Activated CD4-positive, alpha-beta T cell treated with anti-CD3 and anti-CD28 coated beads for 36 hours (primary cell): ENCODE results near the gene PTTG1. TPM values are rescaled to one million over a fixed set of nuclear protein-coding genes. Genes with fewer than 3 reads are reported as not detected.

Source experiments
- ATAC-seq: fragments of 200-7000 bp; cut with Tn5 transposase; one replicate; pipeline ENCODE4 v1.10.0; 2021; ENCODE audit warnings: mild to moderate bottlenecking, moderate library complexity
- CTCF ChIA-PET: fragments of 350-600 bp; sonication (Branson Sonifier 250); formaldehyde crosslinking; loops from one replicate; lab custom pipeline; 2021; ENCODE audit warnings: antibody characterized with exemption; lab: Charles Lee
- POLR2A ChIA-PET: fragments of 350-600 bp; sonication (Branson Sonifier 250); formaldehyde crosslinking; loops from one replicate; lab custom pipeline; 2021; ENCODE audit warnings: antibody characterized with exemption, inconsistent platforms; lab: Charles Lee
- DNase-seq: peaks from one replicate; pipeline ENCODE4 v3.0.0-alpha.2; 2020
- H3K27ac Mint-ChIP-seq: one replicate; pipeline ENCODE4 v1.8.0; 2021; ENCODE audit warnings: mixed read lengths
- H3K27me3 Mint-ChIP-seq: one replicate; pipeline ENCODE4 v1.8.0; 2021; ENCODE audit warnings: mixed read lengths
- H3K36me3 Mint-ChIP-seq: one replicate; pipeline ENCODE4 v1.8.0; 2021; ENCODE audit warnings: low read depth, mixed read lengths
- H3K4me1 Mint-ChIP-seq: one replicate; pipeline ENCODE4 v1.8.0; 2021; ENCODE audit warnings: mixed read lengths
- H3K4me3 Mint-ChIP-seq: one replicate; pipeline ENCODE4 v1.8.0; 2021; ENCODE audit warnings: mild to moderate bottlenecking, moderate library complexity, mixed read lengths
- H3K9me3 Mint-ChIP-seq: one replicate; pipeline ENCODE4 v1.8.0; 2021; ENCODE audit warnings: low read depth, mixed read lengths
- intact Hi-C, 2 experiments: fragments of 100-400 bp; cut with DNase I in 1 of 2; cut with micrococcal nuclease in 1 of 2; formaldehyde crosslinking; loops; one replicate each; pipeline versions ENCODE4 v1.14.2 to v1.15.1; 2022 to 2024; cut with DNase I, micrococcal nuclease
- total RNA-seq, 2 experiments: library from RNA; stranded (reverse); gene quantifications; one replicate each; pipeline ENCODE4 v1.2.3, GENCODE V29; 2021

The PTTG1 gene
- total RNA-seq, 2 experiments from 2014 or later = 169 to 212 TPM

GRCh38 chr5:160463740-160464465 is 42.2 kb downstream of the PTTG1 start:
- Mint-ChIP-seq H3K27ac (peak overlapping the region; percentile 67), H3K9me3 (no peaks in the 10 kb centered on the region), H3K27me3 (no peaks in the 10 kb centered on the region), H3K4me3 (peak overlapping the region; percentile 16), H3K4me1 (peaks cover 54% of the 10 kb centered on the region), H3K36me3 (no peaks in the 10 kb centered on the region)
- DNase-seq (no peak), ATAC-seq (no peak)
- intact Hi-C loops = no loop called here
- ChIA-PET CTCF (interaction anchor here (0.6 to 6.4 kb wide), 5 partner anchors 10 to 44 kb away, joined by 3 to 80 read pairs (median 3); no protein-coding TSS in a partner anchor), POLR2A (interaction anchor here (0.9 kb wide), 1 partner anchor 17 kb away, joined by 3 read pairs; no protein-coding TSS in a partner anchor)

GRCh38 chr5:160464466-160464797 is 42.8 kb downstream of the PTTG1 start:
- peaks cover 53% of the 10 kb centered on the region for H3K4me1 Mint-ChIP-seq
- peak overlapping the region; percentile 67 for H3K27ac Mint-ChIP-seq
- POLR2A ChIA-PET = interaction anchor here (0.9 kb wide), 1 partner anchor 18 kb away, joined by 3 read pairs; no protein-coding TSS in a partner anchor
- DNase-seq (no peak), ATAC-seq (no peak)
- CTCF ChIA-PET = interaction anchor here (0.6 to 6.4 kb wide), 4 partner anchors 18 to 452 kb away, joined by 3 to 80 read pairs (median 3); no protein-coding TSS in a partner anchor
- intact Hi-C loops = no loop called here
- no peaks in the 10 kb centered on the region for H3K27me3 Mint-ChIP-seq
- no peak overlapping the region for H3K4me3 Mint-ChIP-seq
- no peaks in the 10 kb centered on the region for H3K9me3 Mint-ChIP-seq
- peaks cover 3% of the 10 kb centered on the region for H3K36me3 Mint-ChIP-seq

GRCh38 chr5:160466116-160466515 is 44.5 kb downstream of the PTTG1 start:
- H3K27ac Mint-ChIP-seq = no peak overlapping the region
- H3K4me3 Mint-ChIP-seq = no peak overlapping the region
- H3K36me3 Mint-ChIP-seq = peaks cover 17% of the 10 kb centered on the region
- no peaks in the 10 kb centered on the region for H3K27me3 Mint-ChIP-seq
- no peak for DNase-seq
- ChIA-PET CTCF (interaction anchor here (1.0 to 6.4 kb wide), 3 partner anchors 11 to 41 kb away, joined by 3 to 80 read pairs (median 20); no protein-coding TSS in a partner anchor), POLR2A (no interaction called here)
- no peaks in the 10 kb centered on the region for H3K9me3 Mint-ChIP-seq
- no peak for ATAC-seq
- intact Hi-C loops = loop anchor here in 1 of 2 experiments (2.0 to 5.0 kb wide), 2 partner anchors 457 to 1259 kb away; partner anchors contain the start of genes RNF145 and TTC1
- H3K4me1 Mint-ChIP-seq = peaks cover 67% of the 10 kb centered on the region

GRCh38 chr5:160466889-160467554 is 45.4 kb downstream of the PTTG1 start:
- no peak for DNase-seq

GRCh38 chr5:160467555-160468362 is 46.1 kb downstream of the PTTG1 start:
- POLR2A ChIA-PET = interaction anchor here (0.6 to 2.0 kb wide), 9 partner anchors 9 to 379 kb away, joined by 3 to 10 read pairs (median 4); no protein-coding TSS in a partner anchor
- peak; percentile 89 for DNase-seq
- CTCF ChIA-PET = interaction anchor here (1.2 to 6.4 kb wide), 6 partner anchors 11 to 44 kb away, joined by 3 to 80 read pairs (median 8); no protein-coding TSS in a partner anchor
- peak; percentile 85 for ATAC-seq
- Mint-ChIP-seq H3K36me3 (peaks cover 28% of the 10 kb centered on the region), H3K27ac (peak overlapping the region; percentile 99), H3K4me1 (peaks cover 76% of the 10 kb centered on the region), H3K9me3 (no peaks in the 10 kb centered on the region), H3K27me3 (no peaks in the 10 kb centered on the region), H3K4me3 (peak overlapping the region; percentile 88)
- intact Hi-C loops = loop anchor here (1.0 to 5.0 kb wide), 8 partner anchors 12 to 1260 kb away; partner anchors contain the start of genes SLU7 (in 2 of the 2), RNF145 (in 1 of the 2) and TTC1 (in 1 of the 2)

More at GRCh38 chr5:160466889-160467554, 45.4 kb downstream of the PTTG1 start:
- peak overlapping the region; percentile 99 for H3K27ac Mint-ChIP-seq
- CTCF ChIA-PET = interaction anchor here (0.8 to 6.4 kb wide), 7 partner anchors 9 to 43 kb away, joined by 3 to 80 read pairs (median 4); no protein-coding TSS in a partner anchor
- H3K9me3 Mint-ChIP-seq = no peaks in the 10 kb centered on the region
- H3K27me3 Mint-ChIP-seq = no peaks in the 10 kb centered on the region
- POLR2A ChIA-PET = interaction anchor here (0.6 to 2.0 kb wide), 9 partner anchors 8 to 380 kb away, joined by 3 to 10 read pairs (median 4); no protein-coding TSS in a partner anchor
- intact Hi-C loops = loop anchor here in 1 of 2 experiments (1.0 to 5.0 kb wide), 3 partner anchors 39 to 1260 kb away; partner anchors contain the start of genes RNF145 and TTC1
- peaks cover 23% of the 10 kb centered on the region for H3K36me3 Mint-ChIP-seq
- H3K4me1 Mint-ChIP-seq = peaks cover 74% of the 10 kb centered on the region
- no peak for ATAC-seq
- H3K4me3 Mint-ChIP-seq = peak overlapping the region; percentile 88

- POLR2A ChIA-PET = interaction anchor here (0.8 to 2.0 kb wide), 4 partner anchors 12 to 39 kb away, joined by 4 to 10 read pairs (median 6); no protein-coding TSS in a partner anchor
- intact Hi-C loops = loop anchor here (1.0 to 5.0 kb wide), 6 partner anchors 11 to 1261 kb away; partner anchors contain the start of genes SLU7 (in 2 of the 2) and RNF145 (in 1 of the 2)
Measured at GRCh38 chr5:160468363-160468975, 46.8 kb downstream of the PTTG1 start.

GRCh38 chr5:160469156-160470144 is 47.8 kb downstream of the PTTG1 start:
- Mint-ChIP-seq H3K27me3 (no peaks in the 10 kb centered on the region), H3K9me3 (no peaks in the 10 kb centered on the region), H3K27ac (peak overlapping the region; percentile 92), H3K4me3 (peak overlapping the region; percentile 88), H3K4me1 (peaks cover 79% of the 10 kb centered on the region), H3K36me3 (peaks cover 41% of the 10 kb centered on the region)
- CTCF ChIA-PET = interaction anchor here (1.7 to 4.2 kb wide), 3 partner anchors 28 to 37 kb away, joined by 6 to 21 read pairs (median 20); no protein-coding TSS in a partner anchor
- intact Hi-C loops = loop anchor here (2.0 to 5.0 kb wide), 2 partner anchors 37 to 1262 kb away; partner anchors contain the start of gene RNF145 (in 1 of the 2)
- POLR2A ChIA-PET = interaction anchor here (0.6 to 0.9 kb wide), 2 partner anchors 31 to 37 kb away, joined by 3 read pairs; no protein-coding TSS in a partner anchor
- ATAC-seq (no peak), DNase-seq (no peak)

More at GRCh38 chr5:160468363-160468975, 46.8 kb downstream of the PTTG1 start:
- ATAC-seq (no peak), DNase-seq (no peak)
- peaks cover 35% of the 10 kb centered on the region for H3K36me3 Mint-ChIP-seq
- H3K27me3 Mint-ChIP-seq = no peaks in the 10 kb centered on the region
- H3K27ac Mint-ChIP-seq = peak overlapping the region; percentile 99
- CTCF ChIA-PET = interaction anchor here (1.2 to 6.4 kb wide), 6 partner anchors 11 to 45 kb away, joined by 3 to 80 read pairs (median 8); no protein-coding TSS in a partner anchor
- peak overlapping the region; percentile 88 for H3K4me3 Mint-ChIP-seq
- no peaks in the 10 kb centered on the region for H3K9me3 Mint-ChIP-seq
- H3K4me1 Mint-ChIP-seq = peaks cover 82% of the 10 kb centered on the region

GRCh38 chr5:160470437-160471361 is 49.0 kb downstream of the PTTG1 start:
- Mint-ChIP-seq H3K4me1 (peaks cover 78% of the 10 kb centered on the region), H3K36me3 (peaks cover 41% of the 10 kb centered on the region), H3K27me3 (no peaks in the 10 kb centered on the region), H3K4me3 (peak overlapping the region; percentile 88), H3K27ac (peak overlapping the region; percentile 86), H3K9me3 (no peaks in the 10 kb centered on the region)
- intact Hi-C loops = no loop called here
- CTCF ChIA-PET = interaction anchor here (0.7 to 2.6 kb wide), 3 partner anchors 29 to 49 kb away, joined by 5 to 21 read pairs (median 6); no protein-coding TSS in a partner anchor
- ATAC-seq (no peak), DNase-seq (no peak)
- POLR2A ChIA-PET = interaction anchor here (0.7 to 0.9 kb wide), 2 partner anchors 36 to 201 kb away, joined by 3 read pairs; no protein-coding TSS in a partner anchor
